Suprapubic skin (tissue), 4 donors: ENCODE measurements around the gene HASPIN. TPM values are rescaled to one million over a fixed set of nuclear protein-coding genes. Genes with fewer than 3 reads are reported as not detected.

Experiments
- DNase-seq, 2 donors: peaks; one replicate each; pipeline ENCODE4 v3.0.0-alpha.2; 2019; ENCODE audit warnings: low spot score in 2 of 2
- H3K27ac ChIP-seq: fragments of 200-600 bp; sonication (generic); one replicate; pipeline ENCODE4 v1.5.1; 2019
- H3K27me3 ChIP-seq: fragments of 200-600 bp; sonication (generic); one replicate; pipeline ENCODE4 v1.5.1; 2019
- H3K36me3 ChIP-seq: fragments of 200-600 bp; sonication (generic); one replicate; pipeline ENCODE4 v1.5.1; 2019
- H3K4me1 ChIP-seq: fragments of 200-600 bp; sonication (generic); one replicate; pipeline ENCODE4 v1.5.1; 2019
- H3K4me3 ChIP-seq: fragments of 200-600 bp; sonication (generic); one replicate; pipeline ENCODE4 v1.5.1; 2019; ENCODE audit warnings: mild to moderate bottlenecking
- H3K9me3 ChIP-seq: fragments of 200-600 bp; sonication (generic); one replicate; pipeline ENCODE4 v1.5.1; 2019
- EP300 ChIP-seq: sonication (generic); formaldehyde crosslinking; IDR thresholded peaks from one replicate; pipeline ENCODE4 v1.6.1; 2017; ENCODE audit warnings: antibody characterized with exemption
- POLR2A ChIP-seq, 2 donors: fragments of 450-650 bp; IDR thresholded peaks; one replicate each; pipeline ENCODE4 v1.6.1; 2017; ENCODE audit warnings: antibody characterized with exemption in 2 of 2, mild to moderate bottlenecking in 2 of 2, moderate library complexity in 2 of 2
- POLR2AphosphoS5 ChIP-seq, 3 donors: sonication (generic); formaldehyde crosslinking; IDR thresholded peaks; one replicate each; pipeline ENCODE4 v1.6.1; 2017; ENCODE audit warnings: antibody characterized with exemption in 3 of 3
- WGBS: methylation state at CpG from one replicate; pipeline ENCODE4 v1.1.5; 2018; 5-methylcytosine and 5-hydroxymethylcytosine counted together
- total RNA-seq, 4 donors: library from RNA; depleted of rRNA; stranded (reverse); fragments of >200 nt; gene quantifications; one replicate each; pipeline ENCODE4 v1.1.0, GENCODE V29; 2016
- TF ChIP-seq, protein P1 (sequence below), 2 donors: fragments of 200-600 bp in 1 of 2; fragments of 450-650 bp in 1 of 2; sonication (generic) in 1 of 2; IDR thresholded peaks; one replicate each; pipeline ENCODE4 v1.5.1; 2016 to 2019; ENCODE audit warnings: antibody characterized with exemption in 2 of 2, mild to moderate bottlenecking in 1 of 2, moderate library complexity in 1 of 2

The HASPIN gene
- total RNA-seq, 4 donors from 2014 or later, result 0.40 to 2.1 (median 1.8) TPM

DNA sequence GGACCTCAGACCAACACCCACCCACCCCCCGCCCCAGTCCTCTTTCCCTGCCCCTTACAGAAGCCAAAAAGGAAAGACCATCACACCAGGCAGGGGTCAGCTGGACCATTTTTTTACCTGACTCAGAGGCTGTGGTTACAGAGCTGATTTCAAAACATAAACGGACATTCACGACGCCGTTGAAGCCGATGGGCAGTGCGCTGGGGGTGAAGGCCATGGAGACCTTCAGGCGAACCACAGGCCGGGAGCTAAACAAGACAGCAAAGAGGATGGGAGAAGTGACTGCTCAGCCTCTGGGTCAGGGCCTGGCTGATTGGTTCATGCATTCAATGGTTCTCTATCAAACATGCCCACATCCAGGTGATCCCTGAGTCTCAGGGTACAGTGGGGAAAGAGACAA, 24.1 kb downstream of the HASPIN start:
- TF ChIP-seq, protein P1, sequence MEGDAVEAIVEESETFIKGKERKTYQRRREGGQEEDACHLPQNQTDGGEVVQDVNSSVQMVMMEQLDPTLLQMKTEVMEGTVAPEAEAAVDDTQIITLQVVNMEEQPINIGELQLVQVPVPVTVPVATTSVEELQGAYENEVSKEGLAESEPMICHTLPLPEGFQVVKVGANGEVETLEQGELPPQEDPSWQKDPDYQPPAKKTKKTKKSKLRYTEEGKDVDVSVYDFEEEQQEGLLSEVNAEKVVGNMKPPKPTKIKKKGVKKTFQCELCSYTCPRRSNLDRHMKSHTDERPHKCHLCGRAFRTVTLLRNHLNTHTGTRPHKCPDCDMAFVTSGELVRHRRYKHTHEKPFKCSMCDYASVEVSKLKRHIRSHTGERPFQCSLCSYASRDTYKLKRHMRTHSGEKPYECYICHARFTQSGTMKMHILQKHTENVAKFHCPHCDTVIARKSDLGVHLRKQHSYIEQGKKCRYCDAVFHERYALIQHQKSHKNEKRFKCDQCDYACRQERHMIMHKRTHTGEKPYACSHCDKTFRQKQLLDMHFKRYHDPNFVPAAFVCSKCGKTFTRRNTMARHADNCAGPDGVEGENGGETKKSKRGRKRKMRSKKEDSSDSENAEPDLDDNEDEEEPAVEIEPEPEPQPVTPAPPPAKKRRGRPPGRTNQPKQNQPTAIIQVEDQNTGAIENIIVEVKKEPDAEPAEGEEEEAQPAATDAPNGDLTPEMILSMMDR (IDR thresholded peaks at IDR 0.05), result no peak
- no peak for TF ChIP-seq POLR2A (IDR thresholded peaks at IDR 0.05)
- no peak for TF ChIP-seq POLR2AphosphoS5 (IDR thresholded peaks at IDR 0.05)
- no peak for TF ChIP-seq EP300
- no peaks in the 10 kb centered on the region for H3K27me3 ChIP-seq
- H3K36me3 ChIP-seq, result no peaks in the 10 kb centered on the region
- 100% methylated on average over 9 of the region's 9 CpGs for WGBS
- H3K9me3 ChIP-seq, result no peaks in the 10 kb centered on the region
- H3K4me3 ChIP-seq, result no peak overlapping the region
- no peak overlapping the region for H3K27ac ChIP-seq
- no peaks in the 10 kb centered on the region for H3K4me1 ChIP-seq
- no peak for DNase-seq

DNA sequence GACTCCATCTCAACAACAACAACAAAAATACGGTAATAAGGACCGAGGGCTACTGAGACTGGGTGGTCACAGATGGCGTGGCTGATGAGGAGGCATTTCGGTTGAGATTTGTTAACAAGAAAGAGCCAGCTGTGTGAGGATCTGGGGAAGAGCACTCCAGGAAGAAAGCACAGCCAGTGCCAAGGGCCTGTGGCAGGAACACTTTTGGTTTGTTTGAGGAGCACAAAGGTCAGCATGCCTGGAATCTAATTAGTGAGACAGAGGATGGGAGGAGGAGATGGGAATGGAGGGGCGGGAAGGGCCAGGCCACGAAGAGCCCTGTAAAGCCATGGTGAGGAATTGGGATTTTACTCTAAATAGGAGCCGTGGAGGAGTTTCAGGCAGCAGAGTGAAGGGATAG, 24.9 kb downstream of the HASPIN start:
- Histone ChIP-seq H3K4me1 (no peaks in the 10 kb centered on the region), H3K4me3 (no peak overlapping the region), H3K9me3 (no peaks in the 10 kb centered on the region), H3K27ac (no peak overlapping the region), H3K27me3 (no peaks in the 10 kb centered on the region), H3K36me3 (no peaks in the 10 kb centered on the region)
- DNase-seq, result no peak
- WGBS, result 88% methylated on average over 7 of the region's 7 CpGs
- TF ChIP-seq POLR2AphosphoS5 (IDR thresholded peaks at IDR 0.05) (no peak), POLR2A (IDR thresholded peaks at IDR 0.05) (no peak)
- TF ChIP-seq, protein P1 (IDR thresholded peaks at IDR 0.05), result no peak

DNA sequence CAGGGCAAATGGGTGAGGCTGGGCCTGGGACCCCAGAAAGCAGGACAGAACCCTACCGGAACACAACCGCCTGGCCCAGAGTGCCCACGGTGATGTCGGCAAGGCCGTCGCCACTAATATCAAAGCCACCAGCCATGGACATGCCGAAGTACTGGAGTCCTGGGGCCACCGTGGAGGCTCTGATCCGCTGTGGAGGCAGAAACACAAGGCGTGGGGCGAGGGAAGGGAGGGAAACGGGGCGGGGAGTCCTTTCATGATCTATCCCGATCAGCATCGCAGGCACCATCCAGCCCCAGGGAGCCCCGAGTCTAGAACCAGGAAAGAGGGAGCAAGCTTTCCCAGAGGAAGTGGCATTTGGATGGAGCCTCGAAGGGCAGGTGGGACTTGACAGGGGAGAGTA, 26.6 kb downstream of the HASPIN start:
- DNase-seq, result no peak
- H3K27ac ChIP-seq, result no peak overlapping the region
- no peak overlapping the region for H3K4me3 ChIP-seq
- no peaks in the 10 kb centered on the region for H3K9me3 ChIP-seq
- no peaks in the 10 kb centered on the region for H3K36me3 ChIP-seq
- peaks cover 14% of the 10 kb centered on the region for H3K4me1 ChIP-seq
- TF ChIP-seq POLR2AphosphoS5 (IDR thresholded peaks at IDR 0.05) (no peak), POLR2A (IDR thresholded peaks at IDR 0.05) (no peak), EP300 (no peak)
- TF ChIP-seq, protein P1 (IDR thresholded peaks at IDR 0.05), result no peak
- 88% methylated on average over 17 of the region's 17 CpGs for WGBS
- no peaks in the 10 kb centered on the region for H3K27me3 ChIP-seq

DNA sequence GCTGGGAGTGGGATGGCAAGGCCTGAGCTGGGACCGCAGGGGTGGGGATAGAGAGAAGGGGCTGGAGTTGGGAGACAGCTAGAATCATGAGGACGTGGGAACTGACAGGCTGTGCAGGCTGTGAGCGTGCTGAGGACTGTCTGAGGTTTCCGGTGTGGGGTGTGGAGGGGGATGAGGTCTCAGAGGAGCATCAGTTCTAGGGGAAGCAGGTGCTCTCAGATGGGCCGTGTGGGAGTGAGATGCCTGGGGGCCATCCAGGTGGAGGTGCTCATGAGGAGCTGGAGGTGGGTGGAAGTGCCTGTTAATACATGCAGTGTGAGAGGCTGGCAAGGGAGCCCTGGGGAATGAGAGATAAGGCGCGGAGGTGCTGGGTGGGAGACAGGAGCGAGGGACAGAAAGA, 27.2 kb downstream of the HASPIN start:
- no peaks in the 10 kb centered on the region for H3K36me3 ChIP-seq
- no peaks in the 10 kb centered on the region for H3K9me3 ChIP-seq
- DNase-seq, result no peak
- H3K4me3 ChIP-seq, result no peak overlapping the region
- H3K27ac ChIP-seq, result no peak overlapping the region
- 63% methylated on average over 8 of the region's 8 CpGs for WGBS
- H3K27me3 ChIP-seq, result no peaks in the 10 kb centered on the region
- TF ChIP-seq, protein P1 (IDR thresholded peaks at IDR 0.05), result no peak
- TF ChIP-seq POLR2A (IDR thresholded peaks at IDR 0.05) (no peak), EP300 (no peak), POLR2AphosphoS5 (IDR thresholded peaks at IDR 0.05) (no peak)
- H3K4me1 ChIP-seq, result peaks cover 21% of the 10 kb centered on the region

DNA sequence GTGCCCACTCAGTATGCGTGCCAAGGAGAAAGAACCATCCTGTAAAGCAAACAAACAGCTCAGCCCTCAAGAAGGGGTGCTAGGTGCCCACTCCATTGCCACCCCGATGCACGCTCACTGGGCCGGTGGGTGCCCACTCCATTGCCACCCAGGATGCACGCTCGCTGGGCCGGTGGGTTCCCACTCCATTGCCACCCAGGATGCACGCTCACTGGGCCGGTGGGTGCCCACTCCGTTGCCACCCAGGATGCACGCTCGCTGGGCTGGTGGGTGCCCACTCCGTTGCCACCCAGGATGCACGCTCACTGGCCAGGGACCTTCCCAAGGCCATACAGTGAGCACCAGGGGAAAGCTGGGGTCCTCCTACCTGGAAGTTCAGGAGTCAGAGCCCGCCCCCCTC, 28.1 kb downstream of the HASPIN start:
- Histone ChIP-seq H3K27ac (no peak overlapping the region), H3K4me3 (no peak overlapping the region), H3K4me1 (peaks cover 22% of the 10 kb centered on the region), H3K36me3 (no peaks in the 10 kb centered on the region), H3K27me3 (no peaks in the 10 kb centered on the region), H3K9me3 (no peaks in the 10 kb centered on the region)
- 98% methylated on average over 5 of the region's 15 CpGs for WGBS
- TF ChIP-seq, protein P1 (IDR thresholded peaks at IDR 0.05), result no peak
- TF ChIP-seq POLR2A (IDR thresholded peaks at IDR 0.05) (no peak), POLR2AphosphoS5 (IDR thresholded peaks at IDR 0.05) (no peak)
- DNase-seq, result no peak
